HepG2 (cell line): ENCODE results near the gene ANKRD39. TPM values are rescaled to one million over a fixed set of nuclear protein-coding genes. Genes with fewer than 3 reads are reported as not detected.

Source experiments
- EEA1 ChIP-seq: sonication (generic); formaldehyde crosslinking; IDR thresholded peaks from 2 replicates; pipeline ENCODE4 v1.5.1; 2020; ENCODE audit warnings: mild to moderate bottlenecking, missing genetic modification reagents, borderline replicate concordance
- EHMT2 ChIP-seq: fragments of 200-600 bp; sonication (generic); IDR thresholded peaks from 2 replicates; pipeline ENCODE4 v1.7.0; 2017; ENCODE audit warnings: antibody characterized with exemption, low read depth, low read length, borderline replicate concordance
- GTF2F1 ChIP-seq: fragments of 150-350 bp; IDR thresholded peaks from 2 replicates; pipeline ENCODE4 v1.6.1; 2014; ENCODE audit warnings: low read length
- RELA ChIP-seq: sonication (generic); formaldehyde crosslinking; IDR thresholded peaks from 2 replicates; pipeline ENCODE4 v1.4.0; 2020; ENCODE audit warnings: missing genetic modification reagents
- RFX3 ChIP-seq: IDR thresholded peaks from 2 replicates; pipeline ENCODE4 v1.6.1; 2016; ENCODE audit warnings: missing biosample characterization, missing genetic modification reagents
- SIN3A ChIP-seq: IDR thresholded peaks from 2 replicates; pipeline ENCODE4 v1.6.1; 2011; ENCODE audit warnings: low read depth, mild to moderate bottlenecking, control low read depth, low read length, borderline replicate concordance
- SOX13 ChIP-seq, 3 experiments: fragments of 450-650 bp in 1 of 3; sonication (generic) in 1 of 3; formaldehyde crosslinking in 1 of 3; IDR thresholded peaks in 2 of 3; conservative IDR thresholded peaks in 1 of 3; 2 replicates each; pipeline versions ENCODE4 v1.5.0 to v1.6.1; 2016 to 2020; ENCODE audit warnings: antibody characterized with exemption in 1 of 3, mild to moderate bottlenecking in 1 of 3, missing compliant biosample characterization in 1 of 3, missing genetic modification reagents in 1 of 3, moderate library complexity in 1 of 3
- ZNF337 ChIP-seq: sonication (generic); formaldehyde crosslinking; IDR thresholded peaks from 2 replicates; pipeline ENCODE4 v1.5.1; 2020; ENCODE audit warnings: missing genetic modification reagents, low read depth, mild to moderate bottlenecking, borderline replicate concordance
- ZNF383 ChIP-seq: sonication (generic); formaldehyde crosslinking; IDR thresholded peaks from 2 replicates; pipeline ENCODE4 v1.4.0; 2020; ENCODE audit warnings: missing genetic modification reagents, mild to moderate bottlenecking, borderline replicate concordance
- ZNF564 ChIP-seq: sonication (generic); formaldehyde crosslinking; IDR thresholded peaks from 2 replicates; pipeline ENCODE4 v1.8.1; 2023; ENCODE audit warnings: mild to moderate bottlenecking, missing genetic modification reagents
- ZNF609 ChIP-seq: sonication (generic); formaldehyde crosslinking; IDR thresholded peaks from 2 replicates; pipeline ENCODE4 v1.4.0; 2020; ENCODE audit warnings: mild to moderate bottlenecking, missing genetic modification reagents, borderline replicate concordance
- ZNF614 ChIP-seq: IDR thresholded peaks from 2 replicates; pipeline ENCODE4 v1.6.1; 2018; ENCODE audit warnings: missing biosample characterization, missing genetic modification reagents, inconsistent platforms, borderline replicate concordance
- ZNF768 ChIP-seq: sonication (generic); formaldehyde crosslinking; IDR thresholded peaks from 2 replicates; pipeline ENCODE4 v1.4.0; 2020; ENCODE audit warnings: missing genetic modification reagents
- ZNF773 ChIP-seq: sonication (generic); formaldehyde crosslinking; IDR thresholded peaks from 2 replicates; pipeline ENCODE4 v1.4.0; 2020; ENCODE audit warnings: missing genetic modification reagents, borderline replicate concordance
- polyA plus RNA-seq, 8 experiments: library from polyadenylated mRNA; depleted of rRNA in 3 of 8; stranded (reverse) in 7 of 8; unstranded in 1 of 8; fragments of >200 nt; fragmentation: Illumina TruSeq in 4 of 8; extraction: Trizol in 4 of 8; gene quantifications; 2 replicates each; pipeline versions ENCODE4 v1.2.1 to v1.2.3, GENCODE V29; 2011 to 2016; ENCODE audit warnings: low read depth in 4 of 8, missing spikeins in 1 of 8, mixed read lengths in 1 of 8; ENCODE audit not compliant: insufficient read depth in 1 of 8
- total RNA-seq, 5 experiments: library from RNA; depleted of rRNA; stranded (reverse); fragments of >200 nt; fragmentation: Illumina TruSeq; extraction: Trizol; gene quantifications; 2 replicates each; pipeline ENCODE4 v1.2.3, GENCODE V29; 2016; ENCODE audit warnings: low read depth in 1 of 5
- TF ChIP-seq, protein P1 (sequence below): IDR thresholded peaks from 2 replicates; pipeline ENCODE4 v1.6.1; 2016; ENCODE audit warnings: low read depth, control low read depth
- TF ChIP-seq, protein P2 (sequence below): sonication (generic); formaldehyde crosslinking; IDR thresholded peaks from 2 replicates; pipeline ENCODE4 v1.4.0; 2020; ENCODE audit warnings: mild to moderate bottlenecking, missing genetic modification reagents
- TF ChIP-seq, protein P3 (sequence below): sonication (generic); formaldehyde crosslinking; IDR thresholded peaks from 2 replicates; pipeline ENCODE4 v1.4.0; 2020; ENCODE audit warnings: low read depth, mild to moderate bottlenecking, missing genetic modification reagents

ANKRD39 gene
- total and polyA plus RNA-seq, 2 of the 13 experiments (the other 11 are each of a cell fraction or from before 2014, with no cell fraction given), result 23.2 to 24.8 TPM

- TF ChIP-seq ZNF768 (peak; percentile 58), EHMT2 (peak; percentile 41; the same call in 1 of the 2 replicates), GTF2F1 (peak; percentile 62; the same call in 1 of the 2 replicates), RFX3 (CRISPR knock-in tag) (no peak), ZNF383 (CRISPR knock-in tag) (no peak; the same call in 1 of the 2 replicates), ZNF609 (CRISPR knock-in tag) (peak; percentile 95), ZNF337 (CRISPR knock-in tag) (peak; percentile 82; the same call in 1 of the 2 replicates), SIN3A (peak; percentile 94; the same call in 1 of the 2 replicates), ZNF773 (CRISPR knock-in tag) (no peak), EEA1 (CRISPR knock-in tag) (no peak), SOX13 (IDR thresholded peaks at IDR 0.05) (peak; percentile 56; the same call in 1 of the 2 replicates), SOX13 (CRISPR knock-in tag; conservative IDR thresholded peaks at IDR 0.05 in 1 of 2, IDR thresholded peaks at IDR 0.05 in 1 of 2) (peak in 1 of 2 experiments; percentile 93; a peak in 2 of 4 replicates), RELA (CRISPR knock-in tag) (0 out of 2 replicates have a peak, but pooled peaks have one; percentile 57), ZNF564 (CRISPR knock-in tag) (no peak; the same call in 1 of the 2 replicates), ZNF614 (peak; percentile 97)
- TF ChIP-seq, protein P1, sequence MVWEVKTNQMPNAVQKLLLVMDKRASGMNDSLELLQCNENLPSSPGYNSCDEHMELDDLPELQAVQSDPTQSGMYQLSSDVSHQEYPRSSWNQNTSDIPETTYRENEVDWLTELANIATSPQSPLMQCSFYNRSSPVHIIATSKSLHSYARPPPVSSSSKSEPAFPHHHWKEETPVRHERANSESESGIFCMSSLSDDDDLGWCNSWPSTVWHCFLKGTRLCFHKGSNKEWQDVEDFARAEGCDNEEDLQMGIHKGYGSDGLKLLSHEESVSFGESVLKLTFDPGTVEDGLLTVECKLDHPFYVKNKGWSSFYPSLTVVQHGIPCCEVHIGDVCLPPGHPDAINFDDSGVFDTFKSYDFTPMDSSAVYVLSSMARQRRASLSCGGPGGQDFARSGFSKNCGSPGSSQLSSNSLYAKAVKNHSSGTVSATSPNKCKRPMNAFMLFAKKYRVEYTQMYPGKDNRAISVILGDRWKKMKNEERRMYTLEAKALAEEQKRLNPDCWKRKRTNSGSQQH (CRISPR knock-in tag), result peak; percentile 93
- TF ChIP-seq, protein P2, sequence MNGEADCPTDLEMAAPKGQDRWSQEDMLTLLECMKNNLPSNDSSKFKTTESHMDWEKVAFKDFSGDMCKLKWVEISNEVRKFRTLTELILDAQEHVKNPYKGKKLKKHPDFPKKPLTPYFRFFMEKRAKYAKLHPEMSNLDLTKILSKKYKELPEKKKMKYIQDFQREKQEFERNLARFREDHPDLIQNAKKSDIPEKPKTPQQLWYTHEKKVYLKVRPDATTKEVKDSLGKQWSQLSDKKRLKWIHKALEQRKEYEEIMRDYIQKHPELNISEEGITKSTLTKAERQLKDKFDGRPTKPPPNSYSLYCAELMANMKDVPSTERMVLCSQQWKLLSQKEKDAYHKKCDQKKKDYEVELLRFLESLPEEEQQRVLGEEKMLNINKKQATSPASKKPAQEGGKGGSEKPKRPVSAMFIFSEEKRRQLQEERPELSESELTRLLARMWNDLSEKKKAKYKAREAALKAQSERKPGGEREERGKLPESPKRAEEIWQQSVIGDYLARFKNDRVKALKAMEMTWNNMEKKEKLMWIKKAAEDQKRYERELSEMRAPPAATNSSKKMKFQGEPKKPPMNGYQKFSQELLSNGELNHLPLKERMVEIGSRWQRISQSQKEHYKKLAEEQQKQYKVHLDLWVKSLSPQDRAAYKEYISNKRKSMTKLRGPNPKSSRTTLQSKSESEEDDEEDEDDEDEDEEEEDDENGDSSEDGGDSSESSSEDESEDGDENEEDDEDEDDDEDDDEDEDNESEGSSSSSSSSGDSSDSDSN (CRISPR knock-in tag), result peak; percentile 93
- TF ChIP-seq, protein P3, sequence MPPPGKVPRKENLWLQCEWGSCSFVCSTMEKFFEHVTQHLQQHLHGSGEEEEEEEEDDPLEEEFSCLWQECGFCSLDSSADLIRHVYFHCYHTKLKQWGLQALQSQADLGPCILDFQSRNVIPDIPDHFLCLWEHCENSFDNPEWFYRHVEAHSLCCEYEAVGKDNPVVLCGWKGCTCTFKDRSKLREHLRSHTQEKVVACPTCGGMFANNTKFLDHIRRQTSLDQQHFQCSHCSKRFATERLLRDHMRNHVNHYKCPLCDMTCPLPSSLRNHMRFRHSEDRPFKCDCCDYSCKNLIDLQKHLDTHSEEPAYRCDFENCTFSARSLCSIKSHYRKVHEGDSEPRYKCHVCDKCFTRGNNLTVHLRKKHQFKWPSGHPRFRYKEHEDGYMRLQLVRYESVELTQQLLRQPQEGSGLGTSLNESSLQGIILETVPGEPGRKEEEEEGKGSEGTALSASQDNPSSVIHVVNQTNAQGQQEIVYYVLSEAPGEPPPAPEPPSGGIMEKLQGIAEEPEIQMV (CRISPR knock-in tag), result peak; percentile 69; the same call in 1 of the 2 replicates
Observed at GRCh38 chr2:96819128-96819875, 38.5 kb downstream of the ANKRD39 start (continued).
